Measurements from ENCODE around the gene DDX47. TPM values are rescaled to one million over a fixed set of nuclear protein-coding genes. Genes with fewer than 3 reads are reported as not detected.
A peak's percentile ranks its signal among the peaks of the same experiment; 100 is the strongest.

The DDX47 gene
- total RNA-seq, 2 donors from 2014 or later = 92.3 to 154 TPM

- Histone ChIP-seq H3K4me1 (ENCODE audit: control insufficient read depth, insufficient read depth, low read length) (peaks cover 7% of the 10 kb centered on the region), H3K27ac (ENCODE audit: low read depth, low read length) (no peak overlapping the region), H3K27me3 (ENCODE audit: control insufficient read depth, insufficient read depth, low read length, poor library complexity, severe bottlenecking) (no peaks in the 10 kb centered on the region), H3K4me3 (ENCODE audit: low read length) (no peak overlapping the region), H3K9me3 (ENCODE audit: control insufficient read depth, low read length) (peaks cover 26% of the 10 kb centered on the region), H3K9ac (ENCODE audit: extremely low read depth, low read length, poor library complexity, severe bottlenecking) (no peak overlapping the region), H3K36me3 (ENCODE audit: control insufficient read depth, insufficient read depth, low read length) (no peaks in the 10 kb centered on the region)
- no peaks in the 10 kb centered on the region for H3K36me3 Mint-ChIP-seq (ENCODE audit: low read depth)
- 76 to 78% methylated on average over 2 to 3 of the region's 3 CpGs for WGBS, 2 experiments (ENCODE audit: insufficient coverage in 1 of 2, insufficient read length in 1 of 2)
- no peak overlapping the region for H3K4me3 Mint-ChIP-seq
- peaks cover 46% of the 10 kb centered on the region for H3K4me1 Mint-ChIP-seq
- H3K27ac Mint-ChIP-seq = no peak overlapping the region
- no peaks in the 10 kb centered on the region for H3K27me3 Mint-ChIP-seq (ENCODE audit: insufficient read depth)
- TF ChIP-seq CTCF (conservative IDR thresholded peaks at IDR 0.05) = no peak
- no peak for DNase-seq
- no peaks in the 10 kb centered on the region for H3K9me3 Mint-ChIP-seq
Measured at GRCh38 chr12:12796171-12796570, 17.0 kb upstream of the DDX47 start.

- H3K27ac Mint-ChIP-seq = peak overlapping the region; percentile 18
- H3K36me3 Mint-ChIP-seq (ENCODE audit: low read depth) = no peaks in the 10 kb centered on the region
Measured at GRCh38 chr12:12796928-12797793, 16.0 kb upstream of the DDX47 start.

GRCh38 chr12:12797794-12798152 lies 15.4 kb upstream of the DDX47 start:
- Histone ChIP-seq H3K36me3 (ENCODE audit: control insufficient read depth, insufficient read depth, low read length) (no peaks in the 10 kb centered on the region), H3K9me3 (ENCODE audit: control insufficient read depth, low read length) (peaks cover 26% of the 10 kb centered on the region), H3K9ac (ENCODE audit: extremely low read depth, low read length, poor library complexity, severe bottlenecking) (no peak overlapping the region), H3K4me1 (ENCODE audit: control insufficient read depth, insufficient read depth, low read length) (no peaks in the 10 kb centered on the region), H3K27me3 (ENCODE audit: control insufficient read depth, insufficient read depth, low read length, poor library complexity, severe bottlenecking) (no peaks in the 10 kb centered on the region), H3K27ac (ENCODE audit: low read depth, low read length) (no peak overlapping the region), H3K4me3 (ENCODE audit: low read length) (peak overlapping the region; percentile 70)
- H3K27me3 Mint-ChIP-seq (ENCODE audit: insufficient read depth) = no peaks in the 10 kb centered on the region
- H3K4me3 Mint-ChIP-seq = no peak overlapping the region
- no peak for TF ChIP-seq CTCF (conservative IDR thresholded peaks at IDR 0.05)
- no peaks in the 10 kb centered on the region for H3K36me3 Mint-ChIP-seq (ENCODE audit: low read depth)
- H3K27ac Mint-ChIP-seq = peak overlapping the region; percentile 18
- 92 to 96% methylated on average over 2 to 3 of the region's 3 CpGs for WGBS, 2 experiments (ENCODE audit: insufficient coverage in 1 of 2, insufficient read length in 1 of 2)
- H3K9me3 Mint-ChIP-seq = no peaks in the 10 kb centered on the region
- H3K4me1 Mint-ChIP-seq = peaks cover 39% of the 10 kb centered on the region
- no peak for DNase-seq

More at GRCh38 chr12:12796928-12797793, 16.0 kb upstream of the DDX47 start:
- Histone ChIP-seq H3K9me3 (ENCODE audit: control insufficient read depth, low read length) (peaks cover 26% of the 10 kb centered on the region), H3K9ac (ENCODE audit: extremely low read depth, low read length, poor library complexity, severe bottlenecking) (no peak overlapping the region), H3K27me3 (ENCODE audit: control insufficient read depth, insufficient read depth, low read length, poor library complexity, severe bottlenecking) (no peaks in the 10 kb centered on the region), H3K27ac (ENCODE audit: low read depth, low read length) (no peak overlapping the region), H3K4me1 (ENCODE audit: control insufficient read depth, insufficient read depth, low read length) (peaks cover 3% of the 10 kb centered on the region), H3K36me3 (ENCODE audit: control insufficient read depth, insufficient read depth, low read length) (no peaks in the 10 kb centered on the region), H3K4me3 (ENCODE audit: low read length) (peak overlapping the region; percentile 70)
- H3K4me3 Mint-ChIP-seq = no peak overlapping the region
- 91 to 94% methylated on average over 8 to 9 of the region's 9 CpGs for WGBS, 2 experiments (ENCODE audit: insufficient coverage in 1 of 2, insufficient read length in 1 of 2)
- TF ChIP-seq CTCF (conservative IDR thresholded peaks at IDR 0.05) = no peak
- H3K4me1 Mint-ChIP-seq = peaks cover 40% of the 10 kb centered on the region
- H3K27me3 Mint-ChIP-seq (ENCODE audit: insufficient read depth) = no peaks in the 10 kb centered on the region
- no peaks in the 10 kb centered on the region for H3K9me3 Mint-ChIP-seq
- DNase-seq = no peak

All from endodermal cell (in vitro differentiated cells).